SK-N-SH (cell line): ENCODE measurements around the gene TET1. TPM values are rescaled to one million over a fixed set of nuclear protein-coding genes. Genes with fewer than 3 reads are reported as not detected.

ENCODE experiments used
- CTCF ChIA-PET: fragments of 300-600, 350-600 bp; formaldehyde crosslinking; extraction: SDS; loops from one replicate; lab custom pipeline; 2021; lab: Yijun Ruan, JAX
- POLR2A ChIA-PET: fragments of 350-600 bp; sonication (Branson Sonifier 250); formaldehyde crosslinking; extraction: SDS; loops from one replicate; lab custom pipeline; 2020; ENCODE audit warnings: antibody characterized with exemption, inconsistent platforms; lab: Yijun Ruan, JAX
- DNase-seq: peaks from one replicate; pipeline ENCODE4 v3.0.0; 2012
- H2AFZ ChIP-seq: fragments of 200-600 bp; sonication (generic); 2 replicates; pipeline ENCODE4 v1.8.1; 2016; ENCODE audit warnings: antibody characterized with exemption, mild to moderate bottlenecking, low read depth
- H3F3A ChIP-seq: fragments of 200-600 bp; sonication (generic); replicated peaks from 2 replicates; pipeline ENCODE3; 2016; ENCODE audit warnings: antibody characterized with exemption, mild to moderate bottlenecking; ENCODE audit not compliant: insufficient read depth
- H3K27ac ChIP-seq, 2 experiments: fragments of 200-500 bp in 1 of 2; fragments of 200-600 bp in 1 of 2; sonication (Bioruptor generic) in 1 of 2; sonication (generic), shearing (Covaris generic) in 1 of 2; 2 replicates each; pipeline versions ENCODE4 v1.5.1 to v1.6.1; 2014 to 2016; ENCODE audit warnings: low read depth in 2 of 2, inconsistent platforms in 1 of 2, low read length in 1 of 2, mild to moderate bottlenecking in 1 of 2, mixed read lengths in 1 of 2
- H3K27me3 ChIP-seq: fragments of 200-600 bp; sonication (generic), shearing (Covaris generic); 2 replicates; pipeline ENCODE4 v1.6.1; 2016; ENCODE audit warnings: mixed run types; ENCODE audit not compliant: insufficient read depth
- H3K36me3 ChIP-seq, 2 experiments: fragments of 200-500 bp in 1 of 2; fragments of 200-600 bp in 1 of 2; sonication (Bioruptor generic) in 1 of 2; sonication (generic) in 1 of 2; replicated peaks in 1 of 2; 2 replicates each; pipeline versions ENCODE3 to v1.5.1; 2014 to 2016; ENCODE audit warnings: low read length in 1 of 2, mild to moderate bottlenecking in 1 of 2; ENCODE audit not compliant: insufficient read depth in 2 of 2, control insufficient read depth in 1 of 2
- H3K4me1 ChIP-seq, 2 experiments: fragments of 200-500 bp in 1 of 2; fragments of 200-600 bp in 1 of 2; sonication (Bioruptor generic) in 1 of 2; sonication (generic), shearing (Covaris generic) in 1 of 2; 2 replicates each; pipeline versions ENCODE4 v1.5.1 to v1.6.1; 2014 to 2016; ENCODE audit warnings: low read depth in 1 of 2, low read length in 1 of 2, mixed run types in 1 of 2; ENCODE audit not compliant: insufficient read depth in 2 of 2, control insufficient read depth in 1 of 2
- H3K4me2 ChIP-seq: fragments of 200-600 bp; sonication (generic), shearing (Covaris generic); 2 replicates; pipeline ENCODE4 v1.6.1; 2017; ENCODE audit warnings: mixed run types
- H3K4me3 ChIP-seq, 2 experiments: fragments of 200-500 bp in 1 of 2; fragments of 200-600 bp in 1 of 2; sonication (Bioruptor generic) in 1 of 2; sonication (generic), shearing (Covaris generic) in 1 of 2; 2 replicates each; pipeline versions ENCODE4 v1.5.1 to v1.8.1; 2014 to 2016; ENCODE audit warnings: low read depth in 2 of 2, inconsistent platforms in 1 of 2, low read length in 1 of 2, mild to moderate bottlenecking in 1 of 2, mixed read lengths in 1 of 2, moderate library complexity in 1 of 2
- H3K79me2 ChIP-seq: fragments of 200-600 bp; sonication (generic); 2 replicates; pipeline ENCODE4 v1.8.1; 2017; ENCODE audit warnings: mild to moderate bottlenecking; ENCODE audit not compliant: insufficient read depth
- H3K9ac ChIP-seq: fragments of 200-600 bp; sonication (generic); 2 replicates; pipeline ENCODE4 v1.6.1; 2017; ENCODE audit warnings: mixed run types
- H3K9me2 ChIP-seq: fragments of 200-600 bp; sonication (generic); 2 replicates; pipeline ENCODE4 v1.6.1; 2017; ENCODE audit warnings: mixed run types
- H3K9me3 ChIP-seq: fragments of 200-600 bp; sonication (generic); 2 replicates; pipeline ENCODE4 v1.6.1; 2017; ENCODE audit warnings: mixed run types, mild to moderate bottlenecking, moderate library complexity
- H4K20me1 ChIP-seq: fragments of 200-600 bp; sonication (generic); 2 replicates; pipeline ENCODE4 v1.6.1; 2017; ENCODE audit warnings: mild to moderate bottlenecking, mixed run types; ENCODE audit not compliant: insufficient read depth
- CHD2 ChIP-seq: fragments of 150-350 bp; IDR thresholded peaks from 2 replicates; pipeline ENCODE4 v1.6.1; 2018; ENCODE audit warnings: low read length; ENCODE audit not compliant: partially characterized antibody
- CTCF ChIP-seq: fragments of 200-600 bp; sonication (generic); IDR thresholded peaks from 2 replicates; pipeline ENCODE4 v1.6.1; 2017; ENCODE audit warnings: antibody characterized with exemption, mild to moderate bottlenecking, moderate library complexity
- ELF1 ChIP-seq: IDR thresholded peaks from 2 replicates; pipeline ENCODE4 v1.4.0; 2012
- FOSL2 ChIP-seq: IDR thresholded peaks from 2 replicates; pipeline ENCODE4 v1.4.0; 2012; ENCODE audit warnings: low read depth, mild to moderate bottlenecking, moderate library complexity, borderline replicate concordance
- FOXJ3 ChIP-seq: sonication (generic); formaldehyde crosslinking; IDR thresholded peaks from 2 replicates; pipeline ENCODE4 v1.5.1; 2020; ENCODE audit warnings: mild to moderate bottlenecking, missing genetic modification reagents
- FOXM1 ChIP-seq: IDR thresholded peaks from 2 replicates; pipeline ENCODE4 v1.4.0; 2012; ENCODE audit warnings: low read depth, mild to moderate bottlenecking
- GABPA ChIP-seq: IDR thresholded peaks from 2 replicates; pipeline ENCODE4 v1.4.0; 2012; ENCODE audit warnings: low read depth, mild to moderate bottlenecking
- IRF3 ChIP-seq: fragments of 150-350 bp; IDR thresholded peaks from 2 replicates; pipeline ENCODE4 v1.6.1; 2016; ENCODE audit warnings: mild to moderate bottlenecking, low read depth, low read length
- JUND ChIP-seq: IDR thresholded peaks from 2 replicates; pipeline ENCODE4 v1.4.0; 2012
- PBX3 ChIP-seq: IDR thresholded peaks from 2 replicates; pipeline ENCODE4; 2012
- RFX5 ChIP-seq: IDR thresholded peaks from 2 replicates; pipeline ENCODE4 v1.6.1; 2012; ENCODE audit warnings: mild to moderate bottlenecking, improper control_type of control experiment, low read length
- RXRA ChIP-seq: IDR thresholded peaks from 2 replicates; pipeline ENCODE4 v1.4.0; 2012; ENCODE audit warnings: low read depth, mild to moderate bottlenecking, borderline replicate concordance
- SMC3 ChIP-seq: IDR thresholded peaks from 2 replicates; pipeline ENCODE4 v1.6.1; 2012; ENCODE audit warnings: low read depth, low read length, improper control_type of control experiment
- TAF1 ChIP-seq: IDR thresholded peaks from 2 replicates; pipeline ENCODE4 v1.6.1; 2012; ENCODE audit warnings: low read depth, mild to moderate bottlenecking, low read length, moderate library complexity, borderline replicate concordance
- TCF12 ChIP-seq: IDR thresholded peaks from 2 replicates; pipeline ENCODE4 v1.4.0; 2012
- YY1 ChIP-seq: IDR thresholded peaks from 2 replicates; pipeline ENCODE4 v1.4.0; 2012; ENCODE audit warnings: low read depth, mild to moderate bottlenecking
- WGBS: methylation state at CpG from one replicate; pipeline ENCODE4 v1.1.6; 2017; ENCODE audit warnings: low lambda C conversion rate; 5-methylcytosine and 5-hydroxymethylcytosine counted together
- polyA plus RNA-seq, 3 experiments: library from polyadenylated mRNA; depleted of rRNA; stranded (reverse); fragments of >200 nt; gene quantifications; 2 replicates each; pipeline ENCODE4 v1.2.3, GENCODE V29; 2012
- TF ChIP-seq, protein P1 (sequence below): IDR thresholded peaks from 2 replicates; pipeline ENCODE4 v1.4.0; 2012; ENCODE audit warnings: low read depth, borderline replicate concordance

TET1 gene
- polyA plus RNA-seq, 1 of the 3 experiments (the other 2 are of a cell fraction): 0.38 TPM

- CTCF ChIA-PET: interaction anchor here (0.6 kb wide), 1 partner anchor 101 kb away, joined by 3 read pairs; no protein-coding TSS in a partner anchor
- 82% methylated on average over 1 of the region's 1 CpG for WGBS
- POLR2A ChIA-PET: no interaction called here
- H3K27me3 ChIP-seq: no peaks in the 10 kb centered on the region
- H3K4me1 ChIP-seq: no peaks in the 10 kb centered on the region
- H3K27ac ChIP-seq: no peak overlapping the region
- peaks cover 10% of the 10 kb centered on the region for H3F3A ChIP-seq
- H3K9ac ChIP-seq: no peak overlapping the region
- no peak overlapping the region for H3K4me2 ChIP-seq
- no peaks in the 10 kb centered on the region for H3K36me3 ChIP-seq
- H3K9me3 ChIP-seq: no peaks in the 10 kb centered on the region
- DNase-seq: no peak
- H2AFZ ChIP-seq: no peak overlapping the region
- no peaks in the 10 kb centered on the region for H3K9me2 ChIP-seq
- no peaks in the 10 kb centered on the region for H3K79me2 ChIP-seq
- H3K4me3 ChIP-seq: no peak overlapping the region
- no peak for TF ChIP-seq PBX3
- TF ChIP-seq YY1: no peak
- TF ChIP-seq IRF3: no peak
- no peak for TF ChIP-seq ELF1
- TF ChIP-seq GABPA: no peak
- TF ChIP-seq SMC3: no peak
- no peak for TF ChIP-seq FOXJ3 (CRISPR knock-in tag)
- no peak for TF ChIP-seq TAF1
- TF ChIP-seq FOSL2: no peak
- no peak for TF ChIP-seq TCF12
- TF ChIP-seq, protein P1, sequence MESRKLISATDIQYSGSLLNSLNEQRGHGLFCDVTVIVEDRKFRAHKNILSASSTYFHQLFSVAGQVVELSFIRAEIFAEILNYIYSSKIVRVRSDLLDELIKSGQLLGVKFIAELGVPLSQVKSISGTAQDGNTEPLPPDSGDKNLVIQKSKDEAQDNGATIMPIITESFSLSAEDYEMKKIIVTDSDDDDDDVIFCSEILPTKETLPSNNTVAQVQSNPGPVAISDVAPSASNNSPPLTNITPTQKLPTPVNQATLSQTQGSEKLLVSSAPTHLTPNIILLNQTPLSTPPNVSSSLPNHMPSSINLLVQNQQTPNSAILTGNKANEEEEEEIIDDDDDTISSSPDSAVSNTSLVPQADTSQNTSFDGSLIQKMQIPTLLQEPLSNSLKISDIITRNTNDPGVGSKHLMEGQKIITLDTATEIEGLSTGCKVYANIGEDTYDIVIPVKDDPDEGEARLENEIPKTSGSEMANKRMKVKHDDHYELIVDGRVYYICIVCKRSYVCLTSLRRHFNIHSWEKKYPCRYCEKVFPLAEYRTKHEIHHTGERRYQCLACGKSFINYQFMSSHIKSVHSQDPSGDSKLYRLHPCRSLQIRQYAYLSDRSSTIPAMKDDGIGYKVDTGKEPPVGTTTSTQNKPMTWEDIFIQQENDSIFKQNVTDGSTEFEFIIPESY: no peak
- TF ChIP-seq CTCF: no peak
- TF ChIP-seq JUND: no peak
- no peak for TF ChIP-seq RFX5
- TF ChIP-seq CHD2: no peak
- TF ChIP-seq RXRA: no peak
- no peak for TF ChIP-seq FOXM1
- TF ChIP-seq, all 33 proteins: peak for 0
- no peaks in the 10 kb centered on the region for H4K20me1 ChIP-seq
These were observed 140.1 kb downstream of the TET1 start for GRCh38 chr10:68700197-68700596.
